Fibroblast of lung (primary cell): ENCODE data around the gene GRIK2.

Experiments used
- CTCF ChIP-seq, 2 donors: IDR thresholded peaks in 1 of 2; conservative IDR thresholded peaks in 1 of 2; 1 replicate in 1 of 2; 2 replicates in 1 of 2; pipeline ENCODE4 v1.5.1; 2011 to 2012; ENCODE audit warnings: low read length in 2 of 2, control low read depth in 1 of 2, inconsistent platforms in 1 of 2, low read depth in 1 of 2, mild to moderate bottlenecking in 1 of 2
- EZH2 ChIP-seq: IDR thresholded peaks from 2 replicates; pipeline ENCODE4 v1.5.1; 2012; ENCODE audit warnings: low read length, control low read depth, mild to moderate bottlenecking; ENCODE audit errors: missing control alignments

- TF ChIP-seq CTCF (conservative IDR thresholded peaks at IDR 0.05 in 1 of 2, IDR thresholded peaks at IDR 0.05 in 1 of 2; ENCODE audit: low read depth in 1 of 2, low read length in 2 of 2) (no peak), EZH2 (no peak)
These were observed 6.2 kb downstream of the GRIK2 start for GRCh38 chr6:101399616-101400162.
